GM18526 (cell line): Measurements from ENCODE around the gene TMEM232.

Experiments
- POLR2A ChIP-seq: IDR thresholded peaks from 3 replicates; pipeline ENCODE4 v1.6.1; 2011; ENCODE audit not compliant: insufficient read length; ENCODE audit errors: extremely low read depth

The TMEM232 gene

DNA sequence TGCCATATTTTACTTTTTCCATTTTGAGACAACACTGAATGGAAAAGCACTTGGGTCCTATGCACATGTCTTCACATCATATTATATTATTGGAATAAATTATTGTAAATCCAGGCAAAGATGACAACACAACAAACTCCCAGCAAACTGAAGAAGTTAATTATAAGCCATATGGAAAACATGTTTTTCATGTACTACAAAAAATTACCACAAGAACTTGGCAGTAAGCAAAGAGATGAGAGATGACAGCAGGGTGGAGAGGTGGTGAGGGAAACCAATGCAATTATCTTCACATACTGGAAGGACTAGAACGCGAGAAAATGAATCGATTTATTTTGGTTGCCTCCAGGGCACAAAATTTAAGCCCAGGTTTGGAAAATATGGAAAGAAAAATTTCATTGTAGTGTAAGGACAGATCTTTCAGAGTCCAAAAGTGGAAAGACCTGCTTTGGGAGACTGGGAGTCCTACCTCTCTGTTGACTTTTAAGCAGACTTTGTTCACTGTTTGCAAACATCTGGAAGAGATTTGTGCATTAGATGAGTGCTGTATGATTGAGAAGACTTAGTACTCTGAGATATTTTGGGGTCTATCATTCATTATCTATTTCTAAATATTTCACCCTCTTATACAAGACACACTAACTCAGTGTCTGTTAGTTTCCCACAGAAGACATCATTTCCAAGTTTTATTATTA is 138.0 kb downstream of the TMEM232 start:
- TF ChIP-seq POLR2A: no peak

DNA sequence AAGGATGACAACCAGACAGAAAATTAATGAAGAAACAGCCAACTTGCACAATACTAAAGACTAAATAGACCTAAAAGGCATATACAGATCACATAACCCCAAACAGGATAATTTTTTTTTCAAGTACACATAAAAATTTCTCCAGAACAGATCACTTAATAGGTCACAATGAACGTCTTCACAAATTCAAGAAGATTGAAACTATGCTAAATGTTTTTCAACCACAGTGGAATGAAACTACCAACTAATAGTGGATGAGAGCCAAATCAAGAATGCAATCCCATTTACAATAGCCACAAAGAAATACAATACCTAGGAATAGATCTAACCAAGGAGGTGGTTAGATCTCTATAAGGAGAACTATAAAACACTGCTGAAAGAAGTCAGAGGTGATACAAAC is 145.8 kb downstream of the TMEM232 start:
- no peak for TF ChIP-seq POLR2A

DNA sequence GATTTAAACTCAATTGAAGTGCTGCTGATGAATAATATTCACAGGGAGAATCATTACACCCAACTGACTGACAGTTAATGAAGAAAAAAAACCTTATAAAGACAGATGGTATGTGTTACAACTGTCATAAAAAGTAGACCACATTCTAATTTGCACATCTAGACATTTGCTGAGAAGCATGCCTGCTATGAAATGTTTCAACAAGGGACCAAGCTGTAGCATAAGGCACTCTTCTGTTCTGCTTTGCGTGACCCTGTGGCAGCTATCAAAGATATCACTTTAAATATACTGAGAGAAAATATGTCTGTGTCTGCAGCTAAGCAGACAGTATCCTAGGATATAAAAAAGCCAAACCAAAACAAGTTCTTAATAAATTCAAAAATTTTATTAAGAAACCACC is 153.7 kb downstream of the TMEM232 start:
- TF ChIP-seq POLR2A: no peak

DNA sequence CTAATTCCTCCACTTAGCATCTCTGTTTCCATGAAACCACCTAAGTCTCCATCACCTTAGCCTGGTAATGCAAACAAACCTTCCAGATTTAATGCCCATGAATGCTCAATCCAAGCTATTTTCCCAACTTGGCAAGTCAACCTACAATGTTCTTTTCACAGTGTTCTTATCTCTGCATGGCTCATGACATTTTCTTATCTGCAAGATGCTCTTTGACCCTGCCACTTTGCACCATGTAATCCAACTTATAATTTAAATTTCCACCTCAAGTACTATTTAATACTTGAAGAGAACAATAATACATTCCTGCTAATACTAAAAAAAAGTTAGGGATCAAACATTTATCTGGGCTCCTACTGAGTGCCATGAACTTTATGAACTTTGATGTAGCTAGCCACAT is 164.3 kb downstream of the TMEM232 start:
- TF ChIP-seq POLR2A: no peak

DNA sequence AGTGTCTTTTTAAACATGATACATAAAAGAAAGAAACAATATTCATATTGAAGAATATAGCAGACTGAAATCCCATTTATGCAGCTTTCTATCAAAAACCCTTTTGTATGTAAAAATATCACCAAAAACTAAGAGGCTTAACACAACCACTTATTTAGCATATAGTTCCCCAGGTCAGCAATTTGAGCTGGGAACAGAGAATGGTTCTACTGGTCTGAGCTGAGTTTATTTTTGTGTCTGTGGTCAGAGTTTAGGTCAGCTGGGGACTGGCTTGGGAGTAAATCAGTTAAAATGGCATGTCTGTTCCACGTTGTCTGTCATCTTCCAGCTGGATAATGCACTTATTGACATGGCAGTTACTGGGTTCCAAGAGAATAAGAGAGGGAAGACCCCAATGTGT is 165.0 kb downstream of the TMEM232 start:
- no peak for TF ChIP-seq POLR2A

DNA sequence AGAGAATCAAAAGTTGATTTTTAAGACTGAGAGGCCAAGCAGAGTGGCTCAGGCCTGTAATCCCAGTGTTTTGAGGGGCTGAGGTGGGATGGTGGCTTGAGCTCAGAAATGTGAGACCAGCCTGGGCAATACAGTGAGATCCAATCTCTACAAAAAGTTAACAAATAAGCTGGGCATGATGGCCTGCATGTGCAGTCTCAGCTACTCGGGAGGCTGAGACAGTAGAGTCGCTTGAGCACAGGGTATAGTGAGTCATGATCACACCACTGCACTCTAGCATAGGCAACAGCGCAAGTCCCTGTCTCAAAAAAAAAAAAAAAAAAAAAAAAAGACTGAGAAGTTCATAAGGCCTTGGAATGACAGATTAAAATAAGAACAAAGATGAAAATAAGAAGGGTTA is 177.2 kb downstream of the TMEM232 start:
- TF ChIP-seq POLR2A: no peak

DNA sequence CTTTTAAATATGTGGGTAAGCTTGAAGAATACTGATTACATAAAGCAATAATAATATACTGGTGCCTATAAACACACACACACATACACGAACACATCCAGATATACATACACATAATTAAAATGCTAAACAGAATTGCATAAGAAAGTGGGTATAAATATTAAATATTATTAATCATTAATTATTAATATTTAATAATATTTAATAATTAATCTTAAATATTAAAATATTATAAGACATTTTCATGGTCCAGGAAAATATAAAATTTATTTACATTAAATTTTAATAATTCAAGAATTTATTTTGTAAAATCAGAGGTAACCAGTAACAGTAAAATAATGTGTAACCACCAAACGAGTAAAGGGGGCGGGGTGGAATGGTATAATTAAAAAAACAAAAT is 178.3 kb downstream of the TMEM232 start:
- TF ChIP-seq POLR2A: no peak

DNA sequence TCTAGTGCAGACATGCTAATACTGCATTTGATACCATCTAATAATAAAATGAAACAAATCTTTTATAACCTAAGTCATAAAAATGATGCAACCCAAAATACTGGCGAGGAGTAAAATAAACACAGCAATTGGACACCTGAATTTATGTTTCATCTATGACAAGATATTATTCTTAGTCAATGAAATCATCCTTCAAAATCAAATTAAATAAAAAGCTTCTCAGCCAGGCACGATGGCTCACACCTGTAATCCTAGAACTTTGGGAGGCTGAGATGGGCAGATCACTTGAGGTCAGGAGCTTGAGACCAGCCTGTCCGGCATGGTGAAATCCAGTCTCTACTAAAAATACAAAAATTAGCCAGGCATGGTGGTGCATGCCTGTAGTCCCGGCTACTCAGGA is 179.0 kb downstream of the TMEM232 start:
- no peak for TF ChIP-seq POLR2A

DNA sequence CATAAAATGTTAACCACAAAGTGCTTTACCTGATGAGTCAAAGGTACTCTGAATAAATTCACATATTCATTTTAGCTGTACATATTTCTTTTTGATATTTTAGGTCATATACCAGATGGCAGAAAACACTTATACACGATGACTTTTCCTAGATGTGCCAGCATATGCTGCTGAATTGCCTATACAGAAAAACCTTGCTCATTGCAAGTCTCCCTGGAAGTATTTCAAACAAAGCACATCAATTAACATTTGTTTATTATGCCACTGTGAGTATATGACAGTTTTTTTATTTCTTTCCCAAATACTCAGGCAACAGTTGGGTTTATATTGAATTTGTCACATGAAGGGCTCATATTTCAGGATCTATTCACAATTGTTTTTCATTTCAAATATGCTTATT is 180.8 kb downstream of the TMEM232 start:
- TF ChIP-seq POLR2A: no peak

DNA sequence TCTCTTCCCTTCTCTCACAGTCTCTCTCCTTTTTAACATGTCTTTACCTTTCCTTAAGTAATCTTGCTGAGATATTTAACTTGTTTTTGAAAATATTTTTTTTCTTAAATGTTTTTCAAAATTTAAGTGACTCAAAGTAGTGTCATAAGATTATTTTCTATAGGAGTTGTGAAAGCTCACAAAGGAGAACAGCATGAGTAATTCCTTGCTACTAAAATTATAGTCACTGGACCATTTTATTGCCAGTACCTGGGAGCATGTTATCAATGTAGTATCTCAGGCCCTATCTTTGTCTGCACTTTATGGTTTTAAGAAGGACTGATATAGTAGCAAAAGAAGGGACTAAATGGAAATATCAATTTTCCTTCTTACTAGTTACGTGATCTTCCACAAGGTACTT is 181.9 kb downstream of the TMEM232 start:
- TF ChIP-seq POLR2A: no peak

DNA sequence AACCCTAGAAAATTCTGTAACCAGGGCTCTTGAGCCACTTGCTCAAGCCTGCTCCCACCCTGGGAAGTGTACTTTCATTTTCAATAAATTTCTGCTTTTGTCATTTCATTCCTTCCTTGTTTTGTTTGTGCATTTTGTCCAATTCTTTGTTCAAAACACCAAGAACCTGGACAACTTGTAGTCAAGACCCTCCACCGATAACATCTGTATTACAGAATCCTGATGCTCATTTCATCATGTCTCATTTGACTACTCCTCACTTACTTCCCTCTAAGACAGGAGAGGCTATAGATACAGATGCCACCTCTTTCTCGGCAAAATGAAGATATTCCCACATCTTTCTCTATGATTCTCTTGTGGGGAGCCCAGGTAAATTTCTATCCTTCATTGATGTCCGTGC is 183.5 kb downstream of the TMEM232 start:
- no peak for TF ChIP-seq POLR2A

DNA sequence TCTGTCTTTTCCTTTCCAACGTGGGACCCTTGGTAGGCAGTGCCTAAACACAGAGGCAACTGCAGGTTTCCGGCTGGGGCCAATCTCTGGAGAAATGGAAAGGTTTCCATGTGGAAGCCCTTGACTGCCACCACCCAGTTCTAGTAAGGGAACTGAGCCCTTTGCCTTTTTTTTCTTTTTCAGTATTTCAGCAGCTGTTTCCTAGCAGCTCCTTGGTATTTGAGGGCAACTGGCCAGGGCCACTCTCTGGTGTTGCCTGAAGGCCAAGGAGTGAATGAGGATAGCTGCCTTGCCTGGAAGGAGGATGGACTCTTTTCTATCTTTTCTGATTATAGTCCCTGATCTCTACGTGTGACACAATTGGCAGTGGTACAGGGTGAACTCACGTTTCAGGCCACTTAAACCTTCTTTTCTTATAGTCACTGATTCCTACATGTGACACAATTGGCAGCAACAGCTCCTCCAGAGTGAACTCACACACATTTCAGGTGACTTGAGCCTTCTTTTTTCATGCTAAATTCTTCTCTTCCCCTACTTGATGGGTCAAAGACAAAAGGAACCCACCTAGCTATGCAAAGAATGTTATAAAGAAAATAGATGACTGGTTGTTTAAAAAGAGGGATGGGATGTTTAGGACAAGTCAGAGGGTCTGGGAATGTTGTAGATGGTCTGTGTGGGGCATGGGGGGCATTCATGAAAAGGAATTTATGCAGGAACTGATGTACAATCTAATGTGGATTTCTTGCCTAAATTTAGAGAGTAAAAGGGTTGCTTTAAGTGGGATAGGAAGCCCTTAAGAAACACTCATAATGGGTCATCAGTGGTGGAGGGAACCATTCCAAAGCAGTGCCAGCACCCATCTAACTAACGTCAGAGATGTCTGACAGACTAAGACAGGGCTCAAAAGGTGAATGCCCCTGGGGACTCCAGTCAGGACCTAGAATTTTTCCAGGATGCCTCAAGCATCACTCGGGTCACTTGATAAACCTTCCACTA is 190.1 kb downstream of the TMEM232 start:
- TF ChIP-seq POLR2A: no peak

DNA sequence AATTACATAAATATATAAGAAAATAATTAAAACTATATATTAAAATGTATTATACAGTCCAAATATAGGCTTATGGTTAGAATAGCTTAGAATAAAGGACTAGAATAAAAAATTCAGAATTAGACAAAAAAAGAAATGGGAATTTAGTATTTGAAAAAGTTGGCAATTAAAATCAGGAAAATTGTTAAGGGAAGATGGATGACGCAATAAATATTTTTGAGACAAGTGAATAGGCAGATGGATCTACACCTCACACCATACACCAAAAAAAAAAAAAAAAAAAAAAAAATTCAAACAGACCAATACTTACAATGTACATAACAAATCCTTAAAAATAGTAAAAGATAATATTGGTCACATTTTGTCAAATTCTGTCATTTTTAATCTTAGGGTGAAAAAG is 200.7 kb downstream of the TMEM232 start:
- no peak for TF ChIP-seq POLR2A

DNA sequence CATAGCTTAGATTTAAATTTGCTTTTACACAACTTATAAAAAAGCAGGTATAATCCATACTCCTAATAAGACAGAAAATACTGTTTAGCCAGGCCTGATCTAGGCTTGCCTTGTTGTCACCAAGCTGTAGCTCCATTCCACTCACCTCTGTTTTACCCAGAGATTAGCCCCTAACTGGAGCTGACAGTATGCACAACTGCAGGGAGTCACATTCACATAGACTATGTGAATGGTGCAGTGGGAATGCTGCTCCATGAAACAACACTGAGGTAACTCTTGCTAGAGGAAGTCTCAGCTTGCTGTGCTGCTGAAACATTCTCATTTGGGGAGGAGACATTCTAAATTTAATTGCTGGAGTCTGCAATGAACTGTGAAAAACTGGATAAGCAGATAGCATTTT is 209.1 kb downstream of the TMEM232 start:
- no peak for TF ChIP-seq POLR2A

DNA sequence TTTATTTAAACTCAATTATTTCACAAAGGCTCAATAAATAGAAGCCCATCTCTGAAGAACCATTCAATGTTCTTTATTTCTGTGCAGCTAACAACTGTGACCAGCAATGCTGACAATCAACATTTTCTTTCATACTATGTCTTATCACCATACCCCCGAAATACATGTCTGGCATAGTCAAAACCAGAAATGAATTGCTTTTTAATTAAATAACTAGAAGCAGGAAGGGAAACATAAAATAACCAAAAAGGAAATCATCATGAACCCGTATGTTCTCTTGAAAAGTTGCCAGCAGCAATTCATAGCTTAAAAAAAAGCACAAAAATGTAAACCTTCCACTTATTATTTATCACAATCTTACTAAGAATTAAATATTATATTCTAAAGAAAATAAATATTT is 212.4 kb downstream of the TMEM232 start:
- TF ChIP-seq POLR2A: no peak

DNA sequence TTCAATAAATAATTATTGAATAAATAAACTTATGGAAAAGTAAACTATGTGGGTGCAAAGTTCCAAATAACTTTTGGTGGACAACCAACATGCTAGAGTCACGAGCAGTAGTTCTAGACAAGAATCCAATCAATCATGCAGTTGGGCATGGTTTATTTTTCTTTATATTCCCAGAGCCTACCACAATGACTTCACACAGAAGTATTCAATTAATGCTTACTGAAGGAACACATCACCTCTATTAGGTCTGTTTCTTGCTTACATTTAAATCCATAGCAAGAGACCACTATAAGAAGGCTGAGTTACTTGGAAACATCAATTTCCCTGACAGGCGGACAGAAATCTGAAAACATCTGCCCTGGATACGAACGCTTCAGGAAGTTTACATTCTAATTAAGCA is 214.2 kb downstream of the TMEM232 start:
- no peak for TF ChIP-seq POLR2A

DNA sequence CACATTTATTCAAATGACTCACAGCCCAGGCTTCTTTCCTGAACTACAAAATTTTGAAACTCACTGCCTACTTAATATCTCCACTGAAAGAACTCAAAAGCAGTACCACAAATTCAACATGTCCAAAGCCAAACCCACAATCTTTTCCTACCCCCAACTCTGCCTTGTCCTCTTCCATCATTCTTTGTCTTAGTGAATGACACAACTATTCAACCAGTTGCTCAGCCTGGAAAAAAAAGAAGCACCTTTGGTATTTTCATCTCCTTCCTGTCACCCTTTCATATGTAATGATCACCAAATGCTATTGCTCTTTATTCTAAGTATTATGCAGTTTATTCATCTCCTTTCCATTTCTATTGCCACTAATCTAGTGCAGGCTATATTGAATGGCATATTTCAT is 216.3 kb downstream of the TMEM232 start:
- no peak for TF ChIP-seq POLR2A

DNA sequence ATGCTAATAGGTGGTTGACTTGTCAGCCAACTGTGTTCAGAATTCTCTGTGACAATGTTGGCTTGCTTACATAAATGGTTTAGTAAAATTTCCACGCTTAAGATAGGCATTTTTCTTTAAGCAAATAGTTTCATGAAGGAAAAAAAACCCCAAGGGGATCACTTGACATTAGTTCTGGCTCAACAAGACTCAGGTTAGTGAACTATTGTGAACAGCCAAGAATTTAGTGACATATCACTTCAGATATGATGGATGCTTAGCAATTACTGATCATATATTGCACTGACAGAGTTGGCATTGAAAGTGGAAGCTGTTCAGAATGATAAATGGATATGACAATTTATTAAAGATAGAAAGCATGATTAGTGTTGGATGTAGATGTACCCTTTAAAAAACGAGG is 218.5 kb downstream of the TMEM232 start:
- TF ChIP-seq POLR2A: no peak
